H1 (cell line): ENCODE results near the gene SGK1. TPM values are rescaled to one million over a fixed set of nuclear protein-coding genes. Genes with fewer than 3 reads are reported as not detected.

Experiments
- CTCF ChIA-PET: fragments of 300-600 bp; sonication (Branson Sonifier 250); formaldehyde crosslinking; loops from one replicate; lab custom pipeline; 2021; ENCODE audit not compliant: partially characterized antibody; lab: Charles Lee
- POLR2A ChIA-PET: fragments of 300-600 bp; sonication (Branson Sonifier 250); formaldehyde crosslinking; loops from one replicate; lab custom pipeline; 2021; ENCODE audit warnings: inconsistent platforms; ENCODE audit not compliant: partially characterized antibody; lab: Charles Lee
- DNase-seq, 2 experiments: peaks; one replicate each; pipeline versions ENCODE4 v3.0.0 to v3.0.0-alpha.2; 2010 to 2022; ENCODE audit warnings: low spot score in 2 of 2, low read depth in 1 of 2, mixed read lengths in 1 of 2
- FAIRE-seq: peaks from 2 replicates; lab custom pipeline; 2011; peaks lifted over from hg19 to GRCh38; lab: Jason Lieb, UNC
- H2AFZ ChIP-seq: 2 replicates; pipeline ENCODE4 v1.8.1; 2012; ENCODE audit warnings: low read length, inconsistent platforms
- H2AK5ac ChIP-seq: 2 replicates; pipeline ENCODE4 v1.6.1; 2013; ENCODE audit warnings: low read depth, low read length
- H2BK120ac ChIP-seq: replicated peaks from 2 replicates; pipeline ENCODE3; 2013; ENCODE audit warnings: low read depth, low read length, inconsistent platforms
- H2BK12ac ChIP-seq: 2 replicates; pipeline ENCODE4 v1.6.1; 2013; ENCODE audit warnings: low read depth, low read length
- H2BK15ac ChIP-seq: 2 replicates; pipeline ENCODE4 v1.6.1; 2013; ENCODE audit warnings: low read length
- H2BK20ac ChIP-seq: 2 replicates; pipeline ENCODE4 v1.6.1; 2013; ENCODE audit warnings: low read length
- H2BK5ac ChIP-seq: 2 replicates; pipeline ENCODE4 v1.6.1; 2013; ENCODE audit warnings: low read depth, low read length
- H3K14ac ChIP-seq: 2 replicates; pipeline ENCODE4 v1.6.1; 2013; ENCODE audit warnings: inconsistent platforms; ENCODE audit not compliant: insufficient read length
- H3K18ac ChIP-seq: 2 replicates; pipeline ENCODE4 v1.6.1; 2013; ENCODE audit warnings: low read length; ENCODE audit errors: extremely low read depth
- H3K23ac ChIP-seq: 2 replicates; pipeline ENCODE4 v1.6.1; 2013; ENCODE audit warnings: inconsistent platforms; ENCODE audit not compliant: insufficient read length
- H3K23me2 ChIP-seq: 2 replicates; pipeline ENCODE4 v1.6.1; 2013; ENCODE audit warnings: low read depth, low read length
- H3K27ac ChIP-seq: 2 replicates; pipeline ENCODE4 v1.6.1; 2011; ENCODE audit warnings: low read depth, low read length, inconsistent platforms
- H3K27me3 ChIP-seq, 4 experiments: replicated peaks in 1 of 4; 1 replicate in 1 of 4; 2 replicates in 3 of 4; pipeline versions ENCODE4 v1.6.1 to v1.8.1; 2011 to 2013; ENCODE audit warnings: low read length in 3 of 4, mild to moderate bottlenecking in 3 of 4, inconsistent platforms in 2 of 4, mixed read lengths in 2 of 4, moderate library complexity in 1 of 4; ENCODE audit not compliant: control insufficient read depth in 3 of 4, insufficient read depth in 3 of 4; ENCODE audit errors: extremely low read depth in 1 of 4
- H3K36me3 ChIP-seq, 4 experiments: 2 replicates each; pipeline versions ENCODE4 v1.6.1 to v1.8.1; 2011 to 2013; ENCODE audit warnings: mild to moderate bottlenecking in 4 of 4, low read length in 3 of 4, moderate library complexity in 2 of 4, control low read depth in 1 of 4, inconsistent platforms in 1 of 4; ENCODE audit not compliant: insufficient read depth in 4 of 4, control insufficient read depth in 2 of 4
- H3K4ac ChIP-seq: replicated peaks from 2 replicates; pipeline ENCODE3; 2013; ENCODE audit warnings: low read length, low read depth, mixed read lengths, inconsistent platforms; ENCODE audit not compliant: insufficient read length
- H3K4me1 ChIP-seq, 4 experiments: replicated peaks in 1 of 4; 1 replicate in 1 of 4; 2 replicates in 3 of 4; pipeline versions ENCODE4 v1.6.1 to v1.8.1; 2011 to 2013; ENCODE audit warnings: low read length in 3 of 4, inconsistent platforms in 2 of 4, mixed read lengths in 1 of 4; ENCODE audit not compliant: insufficient read depth in 4 of 4, control insufficient read depth in 3 of 4
- H3K4me2 ChIP-seq, 2 experiments: 2 replicates each; pipeline versions ENCODE4 v1.6.1 to v1.8.1; 2011 to 2013; ENCODE audit warnings: low read depth in 2 of 2, low read length in 2 of 2, control low read depth in 1 of 2, inconsistent platforms in 1 of 2, mild to moderate bottlenecking in 1 of 2; ENCODE audit not compliant: insufficient read depth in 1 of 2
- H3K4me3 ChIP-seq, 4 experiments: fragments of 200-600, 300-600 bp in 1 of 4; sonication (generic), shearing (Covaris generic), sonication (Bioruptor Twin) in 1 of 4; 2 replicates each; pipeline versions ENCODE4 v1.5.1 to v1.8.1; 2011 to 2016; ENCODE audit warnings: low read length in 4 of 4, low read depth in 3 of 4, control low read depth in 2 of 4, inconsistent platforms in 2 of 4, mild to moderate bottlenecking in 2 of 4, mixed read lengths in 1 of 4, moderate library complexity in 1 of 4; ENCODE audit not compliant: insufficient read depth in 2 of 4; ENCODE audit errors: extremely low read depth in 1 of 4
- H3K56ac ChIP-seq: replicated peaks from 2 replicates; pipeline ENCODE3; 2013; ENCODE audit warnings: low read depth, mild to moderate bottlenecking, mixed read lengths, low read length, inconsistent platforms; ENCODE audit not compliant: insufficient read length
- H3K79me1 ChIP-seq: 2 replicates; pipeline ENCODE4 v1.6.1; 2013; ENCODE audit warnings: low read depth, low read length, control low read depth
- H3K79me2 ChIP-seq, 2 experiments: 2 replicates each; pipeline versions ENCODE4 v1.6.1 to v1.8.1; 2012 to 2013; ENCODE audit warnings: low read length in 2 of 2, mild to moderate bottlenecking in 2 of 2, inconsistent platforms in 1 of 2; ENCODE audit not compliant: insufficient read depth in 2 of 2, control insufficient read depth in 1 of 2
- H3K9ac ChIP-seq, 4 experiments: replicated peaks in 1 of 4; 1 replicate in 1 of 4; 2 replicates in 3 of 4; pipeline versions ENCODE4 v1.6.1 to v1.8.1; 2011 to 2013; ENCODE audit warnings: low read depth in 3 of 4, low read length in 3 of 4, control low read depth in 2 of 4, mild to moderate bottlenecking in 2 of 4, moderate library complexity in 2 of 4, inconsistent platforms in 1 of 4; ENCODE audit errors: extremely low read depth in 1 of 4
- H3K9me3 ChIP-seq, 2 experiments: 2 replicates each; pipeline versions ENCODE4 v1.6.1 to v1.8.1; 2012 to 2013; ENCODE audit warnings: mild to moderate bottlenecking in 2 of 2, moderate library complexity in 2 of 2, control low read depth in 1 of 2, inconsistent platforms in 1 of 2, low read depth in 1 of 2, low read length in 1 of 2, mixed read lengths in 1 of 2; ENCODE audit not compliant: insufficient read depth in 2 of 2
- H4K20me1 ChIP-seq, 2 experiments: replicated peaks in 1 of 2; 2 replicates each; pipeline versions ENCODE3 to v1.8.1; 2011 to 2013; ENCODE audit warnings: inconsistent platforms in 2 of 2, low read length in 2 of 2, mild to moderate bottlenecking in 1 of 2; ENCODE audit not compliant: insufficient read depth in 2 of 2, control insufficient read depth in 1 of 2
- H4K5ac ChIP-seq: 2 replicates; pipeline ENCODE4 v1.6.1; 2013; ENCODE audit warnings: low read length, low read depth, mixed read lengths, inconsistent platforms; ENCODE audit not compliant: insufficient read length
- H4K8ac ChIP-seq: 2 replicates; pipeline ENCODE4 v1.8.0; 2013; ENCODE audit warnings: mild to moderate bottlenecking, moderate library complexity, low read length, inconsistent platforms; ENCODE audit not compliant: insufficient read depth; ENCODE audit errors: extremely low read depth
- H4K91ac ChIP-seq: replicated peaks from 2 replicates; pipeline ENCODE3; 2013; ENCODE audit warnings: low read length, mixed read lengths, inconsistent platforms; ENCODE audit not compliant: insufficient read length
- BACH1 ChIP-seq: IDR thresholded peaks from 2 replicates; pipeline ENCODE4 v1.6.1; 2012; ENCODE audit warnings: low read length, improper control_type of control experiment
- BCL11A ChIP-seq, 2 experiments: IDR thresholded peaks; one replicate each; pipeline ENCODE4 v1.6.1; 2011; ENCODE audit warnings: low read depth in 2 of 2, low read length in 2 of 2, mild to moderate bottlenecking in 2 of 2
- BRCA1 ChIP-seq: IDR thresholded peaks from 2 replicates; pipeline ENCODE4 v1.6.1; 2012; ENCODE audit warnings: low read depth, low read length, improper control_type of control experiment
- CBX5 ChIP-seq: fragments of 300-800, 300-1000 bp; sonication (generic); IDR thresholded peaks from 2 replicates; pipeline ENCODE4 v1.7.1; 2016; ENCODE audit warnings: antibody characterized with exemption, low read length, low read depth
- CHD2 ChIP-seq: IDR thresholded peaks from 2 replicates; pipeline ENCODE4 v1.6.1; 2012; ENCODE audit warnings: low read length, improper control_type of control experiment
- EGR1 ChIP-seq: IDR thresholded peaks from 2 replicates; pipeline ENCODE4 v1.6.1; 2011; ENCODE audit warnings: low read depth, low read length, borderline replicate concordance
- EZH2 ChIP-seq: fragments of 200-600 bp; sonication (generic); IDR thresholded peaks from 2 replicates; pipeline ENCODE4 v1.7.1; 2012; ENCODE audit warnings: low read depth, mild to moderate bottlenecking, moderate library complexity, low read length, inconsistent platforms; ENCODE audit not compliant: severe bottlenecking
- GABPA ChIP-seq: IDR thresholded peaks from 2 replicates; pipeline ENCODE4 v1.6.1; 2011; ENCODE audit warnings: mild to moderate bottlenecking, low read length, moderate library complexity, borderline replicate concordance; ENCODE audit not compliant: insufficient read depth
- HDAC6 ChIP-seq: IDR thresholded peaks from one replicate; pipeline ENCODE4 v1.7.1; 2012; ENCODE audit warnings: low read depth, mild to moderate bottlenecking, inconsistent platforms, low read length, moderate library complexity
- POLR2A ChIP-seq, 2 experiments: IDR thresholded peaks; 1 replicate in 1 of 2; 2 replicates in 1 of 2; pipeline ENCODE4 v1.6.1; 2011; ENCODE audit warnings: low read depth in 2 of 2, low read length in 2 of 2, mild to moderate bottlenecking in 2 of 2; ENCODE audit errors: control extremely low read depth in 1 of 2
- RAD21 ChIP-seq, 2 experiments: IDR thresholded peaks in 1 of 2; conservative IDR thresholded peaks in 1 of 2; 2 replicates each; pipeline ENCODE4 v1.6.1; 2011; ENCODE audit warnings: low read depth in 2 of 2, low read length in 2 of 2, improper control_type of control experiment in 1 of 2, inconsistent platforms in 1 of 2, mild to moderate bottlenecking in 1 of 2, moderate library complexity in 1 of 2
- SRF ChIP-seq: IDR thresholded peaks from 2 replicates; pipeline ENCODE4 v1.6.1; 2011; ENCODE audit warnings: mild to moderate bottlenecking, low read depth, low read length, moderate library complexity
- TAF7 ChIP-seq: optimal IDR thresholded peaks from 2 replicates; pipeline ENCODE3; 2011; ENCODE audit warnings: low read depth, mild to moderate bottlenecking, inconsistent platforms, low read length, moderate library complexity, borderline replicate concordance
- WGBS, 2 experiments: shearing (Covaris generic) in 1 of 2; methylation state at CpG; one replicate each; pipeline versions ENCODE4 v1.1.6 to v1.1.7; 2013 to 2015; ENCODE audit warnings: low lambda C conversion rate in 2 of 2, mixed read lengths in 2 of 2, inconsistent platforms in 1 of 2, low coverage in 1 of 2, missing lambda C conversion rate in 1 of 2; ENCODE audit not compliant: insufficient replicate concordance in 2 of 2, insufficient coverage in 1 of 2, insufficient read length in 1 of 2; ENCODE audit errors: extremely low coverage in 1 of 2, missing lambda C conversion rate in 1 of 2; 5-methylcytosine and 5-hydroxymethylcytosine counted together
- polyA plus RNA-seq, 7 experiments: library from polyadenylated mRNA; depleted of rRNA in 3 of 7; stranded (reverse) in 5 of 7; unstranded in 2 of 7; fragments of >200 nt in 5 of 7; fragments of 200-250 nt in 2 of 7; gene quantifications; 1 replicate in 5 of 7; 2 replicates in 1 of 7; 4 replicates in 1 of 7; pipeline versions ENCODE4 v1.2.1 to v1.2.3, GENCODE V29; 2011 to 2013; ENCODE audit warnings: missing spikeins in 2 of 7, mixed read lengths in 2 of 7
- total RNA-seq: library from RNA; stranded (reverse); fragmentation: NEBNext Ultra II Directional; extraction: Animal tissue kit (Norgen Biotek cat#: 25700); gene quantifications from 2 replicates; pipeline ENCODE4 v1.2.1, GENCODE V29; 2021

Gene SGK1
- total and polyA plus RNA-seq, 2 of the 8 experiments (the other 6 are each of a cell fraction or from before 2014, with no cell fraction given): 14.5 to 18.4 TPM

DNA sequence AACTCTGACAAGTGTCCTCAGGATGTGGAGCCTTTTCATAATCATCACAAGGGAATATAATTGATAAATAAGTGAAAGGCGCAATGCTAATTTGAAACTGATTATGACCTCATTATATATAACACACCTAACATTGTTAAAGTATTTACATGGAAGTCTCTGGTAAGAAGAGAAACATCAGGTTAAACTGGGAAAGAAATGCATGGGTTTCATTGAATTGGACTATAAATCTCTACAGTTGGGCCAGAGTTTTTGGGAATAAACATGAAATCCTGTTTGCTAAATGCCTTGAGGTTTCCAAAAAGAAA is 1.0 kb upstream of the SGK1 start:
- TF ChIP-seq BCL11A (IDR thresholded peaks at IDR 0.05; ENCODE audit: low read depth in 2 of 2, low read length in 2 of 2) (no peak), BRCA1 (no peak), POLR2A (IDR thresholded peaks at IDR 0.05; ENCODE audit: control extremely low read depth in 1 of 2, low read depth in 2 of 2, low read length in 2 of 2) (no peak), CBX5 (no peak), CHD2 (no peak), TAF7 (no peak), RAD21 (IDR thresholded peaks at IDR 0.05 in 1 of 2, conservative IDR thresholded peaks at IDR 0.05 in 1 of 2; ENCODE audit: low read depth in 2 of 2, low read length in 2 of 2) (no peak), HDAC6 (no peak), EGR1 (no peak), EZH2 (no peak), GABPA (no peak), SRF (no peak), BACH1 (no peak)
- no peak overlapping the region for H2BK12ac ChIP-seq
- peaks cover 10% of the 10 kb centered on the region for H3K23me2 ChIP-seq

More for the DNA sequence above, 1.0 kb upstream of the SGK1 start:
- Histone ChIP-seq H2AK5ac (no peak overlapping the region), H4K8ac (no peak overlapping the region), H2BK20ac (no peak overlapping the region), H3K4me2 (no peak overlapping the region; a peak in 1 of 4 replicates), H4K20me1 (no peaks in the 10 kb centered on the region), H3K4me3 (no peak overlapping the region), H3K18ac (no peak overlapping the region), H4K91ac (no peak overlapping the region), H3K9me3 (no peaks in the 10 kb centered on the region), H3K56ac (no peak overlapping the region), H2BK120ac (no peak overlapping the region), H2BK15ac (no peak overlapping the region), H3K14ac (no peak overlapping the region), H3K36me3 (no peaks in the 10 kb centered on the region), H3K9ac (no peak overlapping the region), H3K27me3 (0 out of 7 replicates have a peak, but pooled peaks cover 0 to 2% (median 0%) of the 10 kb centered on the region in 4 experiments), H3K27ac (no peak overlapping the region), H3K79me1 (no peaks in the 10 kb centered on the region), H3K23ac (no peak overlapping the region), H3K79me2 (no peaks in the 10 kb centered on the region), H4K5ac (no peak overlapping the region), H3K4me1 (peaks cover 5 to 15% (median 7%) of the 10 kb centered on the region in 4 experiments; a peak in 5 of 7 replicates), H2BK5ac (no peak overlapping the region), H2AFZ (no peak overlapping the region), H3K4ac (no peak overlapping the region)
- FAIRE-seq (no peak), DNase-seq (no peak)
- CTCF ChIA-PET: interaction anchor here (1.1 to 1.8 kb wide), 2 partner anchors 15 to 24 kb away, joined by 3 to 6 read pairs; no protein-coding TSS in a partner anchor
- WGBS, 2 experiments: 87% methylated on average over 1 of the region's 1 CpG; no CpG with 5 or more reads in 1 of the 2 experiments
- POLR2A ChIA-PET: no interaction called here
